Colon (tissue), 2 donors: Measurements from ENCODE around the gene C18orf63.

ENCODE experiments used
- FAIRE-seq: peaks from 2 replicates; lab custom pipeline; 2012; peaks lifted over from hg19 to GRCh38; lab: Jason Lieb, UNC
- donor health status: control.
- donor health status: control.

The C18orf63 gene

DNA sequence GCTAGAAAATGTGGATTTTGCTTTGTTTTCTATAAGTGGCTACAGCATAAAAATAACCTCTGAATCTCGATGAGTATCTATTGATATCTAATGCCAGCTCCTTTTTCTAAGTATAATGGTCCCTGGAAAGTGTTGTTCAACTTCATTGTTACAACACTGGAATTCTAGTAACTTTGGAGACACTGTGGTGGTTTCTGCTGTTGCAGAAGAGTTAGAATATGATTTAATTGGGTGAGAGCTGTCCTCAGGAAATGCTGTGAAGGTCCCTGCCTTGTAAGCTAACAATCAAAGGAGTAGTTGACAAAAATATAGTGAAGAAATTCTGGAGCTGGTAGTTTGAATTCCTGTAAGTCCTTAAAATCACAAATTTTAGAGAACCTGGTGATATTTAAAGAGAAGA, 62.1 kb downstream of the C18orf63 start:
- FAIRE-seq = no peak

DNA sequence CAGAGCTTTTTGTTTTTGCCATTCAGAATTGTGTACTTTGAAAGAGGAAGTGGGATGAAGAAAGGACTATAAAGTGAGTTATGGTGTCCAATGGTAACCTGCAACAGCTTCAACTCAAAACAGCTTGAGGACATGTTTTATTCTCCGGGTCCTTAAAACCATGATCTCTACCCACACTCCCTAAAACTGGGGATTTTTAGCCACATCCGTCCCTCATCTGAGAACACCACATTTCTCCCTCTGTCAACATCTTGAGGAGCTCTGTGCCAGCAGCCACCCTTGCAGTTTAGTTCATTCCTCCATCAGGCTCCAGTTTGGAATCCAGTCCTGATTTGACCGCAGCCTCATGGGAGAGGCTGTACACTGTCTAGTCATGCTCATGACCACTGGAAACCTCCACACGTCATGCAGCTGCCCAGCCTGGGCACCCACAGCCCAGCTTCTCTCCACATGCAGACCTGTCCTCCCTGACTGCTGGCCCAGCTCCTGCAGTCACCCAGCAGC, 62.6 kb downstream of the C18orf63 start:
- FAIRE-seq = no peak

- no peak for FAIRE-seq
Observed at GRCh38 chr18:74380916-74381315, 65.3 kb downstream of the C18orf63 start.

DNA sequence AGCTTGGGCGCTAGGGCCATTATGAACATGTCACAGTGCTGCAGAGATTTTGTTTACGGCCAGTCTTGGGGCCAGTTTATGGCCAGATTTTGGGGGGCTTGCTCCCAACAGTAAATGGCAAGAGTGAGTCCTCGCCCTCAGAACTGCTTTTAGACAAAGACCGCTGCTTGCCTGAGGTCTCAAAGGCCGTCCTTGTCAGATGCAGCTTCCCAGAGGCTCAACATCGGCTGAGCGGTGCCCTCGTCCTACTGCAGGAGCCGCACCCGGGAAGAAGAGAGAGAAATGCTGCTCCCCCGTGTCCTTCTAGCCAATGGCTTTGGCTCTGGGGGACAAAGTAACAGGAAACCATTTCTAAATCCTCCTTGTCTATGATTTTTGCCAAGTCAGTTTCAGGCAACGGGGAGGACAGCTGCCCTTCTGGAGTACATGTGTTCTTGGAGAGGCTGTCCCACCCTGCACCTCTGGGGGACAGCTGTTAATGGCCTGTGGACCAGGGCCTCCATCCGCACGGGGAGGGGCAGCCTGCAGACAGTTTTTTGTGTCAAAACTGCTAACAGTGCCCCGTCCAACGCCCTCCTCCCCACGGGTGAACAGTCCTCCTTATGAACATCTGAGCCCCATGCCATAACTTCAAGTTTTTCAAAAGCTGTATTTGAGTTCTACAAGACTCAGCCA, 66.1 kb downstream of the C18orf63 start:
- no peak for FAIRE-seq

DNA sequence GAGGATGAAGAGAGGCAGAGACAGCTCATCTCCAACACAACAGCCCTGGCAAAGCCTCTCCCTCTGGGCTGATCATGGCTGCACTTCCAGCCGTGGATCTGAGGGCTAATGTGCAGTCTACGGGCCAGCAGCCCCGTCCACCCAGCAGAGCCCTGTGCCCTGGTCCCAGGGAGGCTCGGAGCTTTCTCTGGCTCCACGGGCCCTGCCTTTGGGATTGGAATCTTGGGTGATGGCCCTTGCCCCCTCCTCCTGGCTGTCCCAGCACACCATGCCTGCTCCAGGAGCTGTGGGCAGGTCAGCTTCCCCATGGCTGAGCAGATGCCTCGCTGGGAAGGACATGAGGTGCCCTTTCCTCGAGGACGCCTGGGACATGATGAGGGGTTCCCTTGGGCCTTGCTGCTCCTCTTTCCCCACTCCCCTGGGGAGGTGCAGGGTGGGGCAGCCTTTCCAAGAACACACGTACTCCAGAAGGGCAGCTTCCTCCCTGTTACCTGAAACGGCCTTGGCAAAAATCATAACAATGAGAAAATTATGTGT, 66.9 kb downstream of the C18orf63 start:
- FAIRE-seq = no peak

GRCh38 chr18:74387383-74387782, 71.7 kb downstream of the C18orf63 start:
- no peak for FAIRE-seq

- no peak for FAIRE-seq
Observed at GRCh38 chr18:74388227-74388626, 72.6 kb downstream of the C18orf63 start.

DNA sequence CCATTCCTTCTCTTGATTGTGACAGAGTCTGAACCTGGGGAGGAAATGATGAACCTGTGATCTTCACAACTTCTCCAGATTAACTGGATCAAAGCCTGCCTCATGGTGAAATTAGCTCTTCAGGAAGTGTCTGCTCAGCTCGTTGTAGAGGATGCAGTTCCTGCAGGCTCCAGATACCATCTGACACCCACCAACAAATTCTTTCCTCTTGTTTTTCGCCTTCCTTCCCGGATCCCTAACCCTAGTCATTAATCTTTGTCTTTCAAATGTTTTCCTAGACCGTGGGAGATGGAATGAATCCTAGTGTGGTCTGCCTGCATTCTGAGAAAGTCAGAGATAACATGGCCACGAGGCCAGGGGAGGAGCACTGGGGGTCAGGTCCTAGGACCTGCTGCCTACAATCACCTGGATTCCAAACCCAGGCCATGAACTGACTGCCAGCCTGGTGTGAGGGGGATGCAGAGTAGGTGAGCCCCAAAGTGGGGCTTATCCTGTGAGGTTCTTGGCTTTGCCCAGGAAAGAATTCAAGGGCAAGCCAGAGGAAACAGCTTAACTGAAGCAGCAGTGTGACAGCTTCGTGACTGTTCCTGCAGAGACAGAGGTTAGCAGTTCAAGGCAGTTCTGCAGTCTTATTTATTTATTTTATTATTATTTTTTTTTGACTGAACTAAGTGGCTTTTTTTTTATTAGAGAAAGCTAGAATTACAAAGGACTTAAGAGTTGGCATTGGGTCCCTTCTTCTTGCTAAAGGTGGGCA, 73.7 kb downstream of the C18orf63 start:
- no peak for FAIRE-seq

- FAIRE-seq = no peak
Observed at GRCh38 chr18:74389991-74390390, 74.4 kb downstream of the C18orf63 start.

DNA sequence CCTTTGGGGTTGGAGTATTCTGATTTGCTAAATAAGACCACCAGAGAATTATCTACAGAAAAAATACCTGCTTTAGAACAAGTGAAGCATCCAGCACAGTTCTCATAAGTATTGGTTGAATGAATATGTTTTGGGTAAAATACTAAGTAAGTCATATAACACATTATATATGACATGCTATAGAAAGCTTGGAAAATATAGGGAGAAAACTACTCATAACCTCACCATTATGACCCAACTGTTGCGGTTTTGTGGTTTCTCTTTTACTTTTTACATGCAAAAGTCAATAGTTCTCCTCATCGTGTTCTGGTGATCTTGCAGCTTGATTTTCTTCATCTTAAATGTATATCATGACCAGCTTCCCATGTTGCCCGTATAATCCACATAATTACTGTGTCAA, 75.3 kb downstream of the C18orf63 start:
- FAIRE-seq = no peak

DNA sequence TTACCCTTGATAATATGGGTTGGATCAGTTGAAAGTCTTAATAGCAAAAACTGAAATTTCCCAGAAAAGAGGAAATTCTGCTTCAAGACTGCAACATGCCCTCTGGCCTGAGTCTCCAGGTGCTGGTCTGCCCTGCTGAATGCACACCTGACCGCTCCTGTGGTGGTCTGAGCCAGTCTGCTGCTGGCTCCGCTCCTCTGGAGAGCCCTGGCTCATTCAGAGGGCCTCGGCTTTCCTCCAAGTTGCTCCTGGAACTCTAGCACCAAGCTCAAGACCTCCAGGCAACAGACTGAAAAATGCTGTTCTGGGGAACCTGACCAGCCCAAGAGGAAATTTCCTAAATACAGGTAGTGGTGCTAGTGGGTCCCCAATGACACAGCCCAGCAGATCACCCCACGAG, 76.7 kb downstream of the C18orf63 start:
- FAIRE-seq = no peak

DNA sequence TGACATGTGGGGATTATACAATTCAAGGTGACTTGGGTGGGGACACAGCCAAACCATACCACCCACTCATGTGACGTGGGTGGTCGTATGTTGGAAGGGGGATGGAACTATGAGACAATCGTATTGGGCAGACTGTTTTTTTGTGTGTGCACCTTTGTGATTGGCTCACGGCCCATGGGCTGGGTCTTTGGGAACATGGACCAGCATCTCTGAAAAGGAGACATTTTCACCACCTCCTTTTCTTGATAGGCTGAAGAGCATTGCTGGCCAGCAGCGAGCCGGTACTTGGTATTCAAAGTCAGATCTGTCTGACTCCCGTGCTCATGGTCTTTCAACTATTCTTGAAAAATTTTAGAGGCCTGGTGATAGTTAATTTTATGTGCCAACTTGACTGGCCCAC, 79.4 kb downstream of the C18orf63 start:
- FAIRE-seq = no peak

DNA sequence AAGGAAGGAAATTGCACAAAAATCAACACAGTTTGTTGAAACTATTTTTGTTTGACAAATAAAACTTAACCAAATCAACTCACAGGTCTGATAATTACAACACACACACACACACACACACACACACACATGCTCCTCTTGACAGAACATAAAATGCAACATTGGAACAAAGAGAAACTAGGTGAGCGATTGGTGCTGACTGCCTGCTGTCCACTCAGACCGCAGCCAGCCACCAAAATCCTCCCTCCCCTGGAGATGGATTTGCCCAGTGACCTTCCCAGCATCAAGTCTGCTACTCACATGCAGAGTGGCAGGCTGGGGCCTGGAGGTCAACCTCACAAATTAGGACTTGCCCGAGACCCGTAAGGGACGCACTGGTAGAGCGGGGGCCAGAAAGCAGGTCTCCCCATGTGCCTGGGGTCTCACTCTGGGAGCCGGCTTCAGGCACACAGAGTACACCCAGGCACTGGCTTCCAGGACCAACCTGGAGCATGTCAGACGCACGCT, 80.1 kb downstream of the C18orf63 start:
- no peak for FAIRE-seq

DNA sequence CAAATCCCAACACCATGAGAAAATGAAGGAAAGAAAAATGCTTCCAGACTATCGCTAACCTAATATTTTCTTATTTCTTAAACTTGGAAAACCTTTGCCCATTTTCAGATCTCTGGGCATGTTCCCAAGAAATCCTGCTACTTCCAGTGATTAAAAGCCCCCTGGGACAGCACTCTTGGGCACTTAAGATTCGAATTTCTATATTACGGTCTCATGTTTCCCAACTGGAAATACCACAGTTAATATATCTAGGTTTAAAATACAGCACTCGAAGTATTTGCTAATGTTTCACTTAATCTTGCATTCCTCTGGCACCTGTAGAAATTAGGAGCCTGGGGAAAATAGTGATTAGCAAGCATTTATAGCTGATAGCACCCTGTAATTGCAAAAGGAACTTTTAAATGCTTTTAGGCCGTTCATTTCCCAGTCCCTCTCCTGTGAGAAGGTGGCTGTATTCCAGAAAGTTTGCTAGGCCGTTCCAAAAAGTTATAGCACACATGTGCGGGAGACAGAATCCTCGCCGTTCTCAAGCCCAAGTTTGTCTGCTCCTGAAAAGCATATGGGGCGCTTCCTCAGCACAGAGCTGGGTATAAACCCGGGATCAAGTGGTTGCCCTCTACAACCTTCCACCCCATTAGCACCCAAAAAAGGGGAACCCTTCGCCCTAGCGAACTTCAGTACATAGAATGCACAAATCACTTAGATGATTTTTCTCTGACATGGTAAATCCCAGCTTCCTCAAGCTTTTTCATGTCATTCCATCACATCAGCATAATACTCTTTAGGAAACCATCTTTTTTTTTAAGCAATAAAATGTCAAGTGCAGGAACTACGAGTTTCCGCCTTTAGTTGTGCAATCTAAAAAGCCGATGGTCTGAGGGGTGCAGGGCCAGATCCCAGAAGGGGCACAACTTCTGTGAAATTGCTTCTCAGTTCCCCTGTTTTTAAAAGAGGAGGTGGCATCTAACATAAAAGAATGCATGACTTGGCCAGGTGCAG, 80.8 kb downstream of the C18orf63 start:
- FAIRE-seq = no peak

DNA sequence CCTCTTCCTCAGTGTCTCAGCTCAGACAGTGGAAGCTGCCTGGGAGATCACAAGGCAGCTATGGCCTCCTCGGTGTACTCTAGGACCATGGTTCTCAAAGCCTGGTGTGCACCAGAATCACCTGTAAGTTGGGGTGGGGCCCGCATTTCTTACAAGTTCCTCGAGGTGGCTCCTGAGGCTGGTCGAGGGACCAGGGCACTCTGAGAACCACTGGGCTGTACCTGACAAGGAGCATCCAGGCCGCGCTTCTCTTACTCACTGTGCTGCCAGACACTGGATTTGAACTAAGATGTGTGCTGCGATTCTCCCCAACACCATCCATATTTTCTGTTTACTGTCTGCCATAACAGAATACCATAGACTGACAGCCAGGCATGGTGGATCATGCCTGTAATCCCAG, 81.9 kb downstream of the C18orf63 start:
- FAIRE-seq = no peak

DNA sequence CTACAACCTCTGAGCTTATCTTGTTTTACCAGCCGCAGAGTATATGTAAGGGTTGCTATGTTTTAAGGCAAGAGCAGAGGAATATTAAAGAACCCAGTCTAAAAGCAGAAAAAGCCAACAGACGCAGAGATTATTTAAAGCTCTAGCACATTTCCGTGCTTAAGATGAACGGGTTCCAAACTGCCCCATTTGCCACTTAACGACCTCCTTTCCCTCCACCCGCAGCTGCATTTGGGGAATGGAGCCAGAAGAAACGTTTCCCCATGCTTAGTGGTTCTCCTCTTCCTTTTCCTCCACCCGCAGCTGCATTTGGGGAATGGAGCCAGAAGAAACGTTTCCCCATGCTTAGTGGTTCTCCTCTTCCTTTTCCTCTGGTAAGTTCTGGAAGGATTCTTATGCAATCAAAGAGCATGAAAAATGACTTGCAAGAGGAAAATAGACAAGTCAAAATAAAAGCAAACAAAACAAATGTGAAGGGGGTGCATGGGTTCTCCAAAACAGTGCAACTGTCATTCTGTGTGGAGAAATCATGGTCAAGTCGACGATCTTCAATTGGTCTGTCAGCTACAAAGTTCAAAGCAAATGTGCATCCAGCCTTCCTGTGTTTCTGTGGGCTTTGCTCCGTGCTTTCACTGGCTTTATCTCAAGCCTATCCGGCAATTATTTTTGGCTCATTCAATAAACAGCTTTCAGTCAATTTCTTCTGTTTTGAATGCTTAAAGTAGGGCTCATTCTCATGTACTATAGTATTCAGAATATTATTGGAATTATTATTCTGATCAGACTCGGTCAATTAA, 83.7 kb downstream of the C18orf63 start:
- FAIRE-seq = no peak

- no peak for FAIRE-seq
Observed at GRCh38 chr18:74400813-74401212, 85.2 kb downstream of the C18orf63 start.

DNA sequence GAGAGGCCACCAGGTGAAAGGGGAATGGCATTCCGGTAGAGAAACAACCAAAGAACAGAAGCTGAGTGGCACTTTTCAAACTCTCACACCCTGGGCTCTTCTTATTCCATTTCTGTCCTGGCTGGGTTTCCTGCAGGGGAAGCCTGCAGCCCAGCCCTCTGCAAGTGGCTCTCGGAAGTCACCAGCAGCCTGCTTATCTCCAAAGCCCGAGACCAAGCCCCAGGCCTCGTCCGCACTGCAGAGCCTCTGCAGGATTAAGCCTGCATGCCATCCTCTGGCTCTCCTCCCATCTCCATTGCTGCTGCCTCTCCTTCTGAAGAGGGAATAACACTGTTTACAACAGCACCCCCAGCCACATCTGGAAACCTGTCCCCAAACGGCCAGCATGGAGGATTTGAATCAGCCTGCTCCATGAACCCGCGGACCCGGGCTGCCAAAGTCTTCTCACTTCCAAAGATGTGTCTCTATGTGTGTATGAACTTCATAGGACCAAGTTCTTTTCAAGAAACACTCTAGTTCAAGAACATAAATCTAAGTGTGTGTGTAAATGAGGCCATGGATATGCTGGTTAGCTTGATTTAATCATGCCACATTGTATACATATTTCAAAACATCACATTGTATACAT, 87.3 kb downstream of the C18orf63 start:
- FAIRE-seq = no peak

GRCh38 chr18:74407888-74408287, 92.2 kb downstream of the C18orf63 start:
- no peak for FAIRE-seq
